HT1080 (cell line): Measurements from ENCODE around the gene CAB39L. TPM values are rescaled to one million over a fixed set of nuclear protein-coding genes. Genes with fewer than 3 reads are reported as not detected.

Source experiments
- DNase-seq: peaks from one replicate; pipeline ENCODE4 v3.0.0-alpha.2; 2015; ENCODE audit warnings: low read depth
- polyA plus RNA-seq, 2 experiments: library from polyadenylated mRNA; depleted of rRNA; stranded (reverse); fragments of >200 nt; gene quantifications; 2 replicates each; pipeline ENCODE4 v1.2.3, GENCODE V29; 2015
- total RNA-seq: library from RNA; depleted of rRNA; stranded (reverse); fragments of >200 nt; shearing (Covaris generic); gene quantifications from 2 replicates; pipeline ENCODE4 v1.2.3, GENCODE V29; 2014; rRNA removed

Gene CAB39L
- total RNA-seq: 1.5 and 2.1 TPM in 2 replicates
- polyA plus RNA-seq (2015; cell fraction: cytosol; rRNA removed): 1.7 and 3.2 TPM in 2 replicates
- polyA plus RNA-seq (2015; cell fraction: nucleus; rRNA removed): 1.9 and 2.1 TPM in 2 replicates

- DNase-seq: peak; percentile 100
These were observed at the start of gene CAB39L, which contains the start of gene SETDB2 for GRCh38 chr13:49443704-49444523. TSS of gene CAB39L (minus strand) at chr13:49444064. CDS start at chr13:49382910, 61,154 bp downstream. TSS of gene SETDB2 (plus strand) at chr13:49444274. CDS start at chr13:49451894, 7,620 bp downstream.

GRCh38 chr13:49488563-49488962 lies 44.7 kb upstream of the CAB39L start:
- DNase-seq: no peak

- DNase-seq: no peak
These were observed 37.9 kb upstream of the CAB39L start for GRCh38 chr13:49481788-49482187.

GRCh38 chr13:49476529-49476928 lies 32.7 kb upstream of the CAB39L start:
- DNase-seq: no peak

- DNase-seq: no peak
These were observed 28.3 kb upstream of the CAB39L start for GRCh38 chr13:49472186-49472585.

GRCh38 chr13:49466292-49466838 lies 22.5 kb upstream of the CAB39L start:
- no peak for DNase-seq

- DNase-seq: no peak
These were observed 20.9 kb upstream of the CAB39L start for GRCh38 chr13:49464621-49465325.

GRCh38 chr13:49464085-49464484 lies 20.2 kb upstream of the CAB39L start:
- no peak for DNase-seq

- DNase-seq: no peak
These were observed 15.7 kb upstream of the CAB39L start for GRCh38 chr13:49459580-49459979.

- no peak for DNase-seq
These were observed 13.4 kb upstream of the CAB39L start for GRCh38 chr13:49457221-49457620.

- DNase-seq: no peak
These were observed 12.3 kb upstream of the CAB39L start for GRCh38 chr13:49456156-49456555.

- DNase-seq: no peak
These were observed 11.1 kb upstream of the CAB39L start for GRCh38 chr13:49455007-49455398.

- no peak for DNase-seq
These were observed 10.6 kb upstream of the CAB39L start for GRCh38 chr13:49454388-49455006.

- DNase-seq: no peak
These were observed 9.6 kb upstream of the CAB39L start for GRCh38 chr13:49453465-49453864.

GRCh38 chr13:49452725-49453457 lies 9.0 kb upstream of the CAB39L start:
- DNase-seq: no peak

- DNase-seq: no peak
These were observed 6.4 kb upstream of the CAB39L start for GRCh38 chr13:49450105-49450819.

GRCh38 chr13:49448753-49449152 lies 4.9 kb upstream of the CAB39L start:
- no peak for DNase-seq

GRCh38 chr13:49446473-49446872 lies 2.6 kb upstream of the CAB39L start:
- DNase-seq: no peak

- peak; percentile 52 for DNase-seq
These were observed 896 bp upstream of the CAB39L start for GRCh38 chr13:49444524-49445395.
